A549 (cell line): Measurements from ENCODE around the gene SPTB. TPM values are rescaled to one million over a fixed set of nuclear protein-coding genes. Genes with fewer than 3 reads are reported as not detected.

ENCODE experiments used
- ATAC-seq, 2 experiments: fragments of 200-7000 bp in 1 of 2; fragments of >200 bp in 1 of 2; cut with Nextera tagmentation in 1 of 2; cut with Tn5 transposase in 1 of 2; 3 replicates each; pipeline versions ENCODE4 v1.8.0 to v1.9.1; 2018 to 2020; ENCODE audit warnings: mild to moderate bottlenecking in 1 of 2, moderate library complexity in 1 of 2
- CTCF ChIA-PET: fragments of 300-600 bp; sonication (Branson Sonifier 250); formaldehyde crosslinking; extraction: SDS; loops from one replicate; lab custom pipeline; 2021; ENCODE audit warnings: antibody characterized with exemption, inconsistent platforms; lab: Yijun Ruan, JAX
- POLR2A ChIA-PET: fragments of 350-600 bp; formaldehyde crosslinking; extraction: SDS; loops from one replicate; lab custom pipeline; 2021; ENCODE audit warnings: antibody characterized with exemption, inconsistent platforms; lab: Yijun Ruan, JAX
- DNase-seq, 2 experiments: peaks; one replicate each; pipeline versions ENCODE4 v3.0.0 to v3.0.0-alpha.2; 2011 to 2016; ENCODE audit warnings: low read depth in 1 of 2, low spot score in 1 of 2
- FAIRE-seq: peaks from 2 replicates; lab custom pipeline; 2011; peaks lifted over from hg19 to GRCh38; lab: Jason Lieb, UNC
- H3K27ac ChIP-seq, 2 experiments: fragments of >200 bp; sonication (Bioruptor Twin); formaldehyde crosslinking; 3 replicates each; pipeline ENCODE4 v1.5.1; 2016 to 2017
- H3K4me1 ChIP-seq: fragments of >200 bp; sonication (Bioruptor Twin); formaldehyde crosslinking; 3 replicates; pipeline ENCODE4 v1.6.1; 2016
- H3K4me2 ChIP-seq: fragments of >200 bp; sonication (Bioruptor Twin); formaldehyde crosslinking; 3 replicates; pipeline ENCODE4 v1.6.1; 2016
- H3K4me3 ChIP-seq: fragments of >200 bp; sonication (Bioruptor Twin); formaldehyde crosslinking; 3 replicates; pipeline ENCODE4 v1.5.1; 2016
- H3K9me3 ChIP-seq: fragments of >200 bp; sonication (Bioruptor Twin); formaldehyde crosslinking; 3 replicates; pipeline ENCODE4 v1.6.1; 2016
- CHD4 ChIP-seq: fragments of 200-600 bp; sonication (generic); IDR thresholded peaks from 2 replicates; pipeline ENCODE4 v1.6.1; 2016; ENCODE audit warnings: antibody characterized with exemption, mild to moderate bottlenecking, borderline replicate concordance
- EP300 ChIP-seq, 2 experiments: fragments of >200 bp; sonication (Bioruptor Twin); formaldehyde crosslinking; IDR thresholded peaks; 2 replicates in 1 of 2; 3 replicates in 1 of 2; pipeline ENCODE4 v1.6.1; 2016 to 2017
- HOXB5 ChIP-seq: fragments of 250-450 bp; sonication (Bioruptor Pico); IDR thresholded peaks from 2 replicates; pipeline ENCODE4 v1.5.0; 2020; ENCODE audit warnings: mild to moderate bottlenecking, moderate library complexity
- JUNB ChIP-seq: fragments of >200 bp; sonication (Bioruptor Twin); formaldehyde crosslinking; IDR thresholded peaks from 2 replicates; pipeline ENCODE4 v1.6.1; 2016
- MAZ ChIP-seq: fragments of 150-350 bp; IDR thresholded peaks from 2 replicates; pipeline ENCODE4 v1.6.1; 2014; ENCODE audit warnings: antibody characterized with exemption, low read depth, low read length, borderline replicate concordance
- NFE2L2 ChIP-seq: fragments of 150-350 bp; conservative IDR thresholded peaks from 2 replicates; pipeline ENCODE4 v1.6.1; 2014; ENCODE audit warnings: low read length
- NPAS2 ChIP-seq: fragments of 250-450 bp; sonication (Bioruptor Pico); IDR thresholded peaks from 2 replicates; pipeline ENCODE4 v1.8.0; 2022; ENCODE audit warnings: mild to moderate bottlenecking, moderate library complexity, borderline replicate concordance
- NR3C1 ChIP-seq: fragments of >200 bp; sonication (Bioruptor Twin); formaldehyde crosslinking; IDR thresholded peaks from 3 replicates; pipeline ENCODE4 v1.6.1; 2017
- PHF8 ChIP-seq: fragments of 200-600 bp; sonication (generic); IDR thresholded peaks from 2 replicates; pipeline ENCODE4 v1.6.1; 2016; ENCODE audit warnings: low read depth, mild to moderate bottlenecking, antibody characterized with exemption, moderate library complexity, borderline replicate concordance
- RARB ChIP-seq: fragments of 250-450 bp; sonication (Bioruptor Pico); IDR thresholded peaks from 2 replicates; pipeline ENCODE4 v1.8.0; 2021; ENCODE audit warnings: mild to moderate bottlenecking, moderate library complexity
- REST ChIP-seq: fragments of 200-600 bp; sonication (generic); IDR thresholded peaks from 2 replicates; pipeline ENCODE4 v1.6.1; 2016; ENCODE audit warnings: antibody characterized with exemption, mild to moderate bottlenecking, moderate library complexity
- RNF2 ChIP-seq: fragments of 200-600 bp; sonication (generic); IDR thresholded peaks from 2 replicates; pipeline ENCODE4 v1.6.1; 2016; ENCODE audit warnings: low read depth, mild to moderate bottlenecking, antibody characterized with exemption, moderate library complexity, borderline replicate concordance
- SMC3 ChIP-seq: fragments of >200 bp; sonication (Bioruptor Twin); formaldehyde crosslinking; IDR thresholded peaks from 3 replicates; pipeline ENCODE4 v1.6.1; 2018; ENCODE audit warnings: inconsistent platforms
- TFCP2L1 ChIP-seq: fragments of 250-450 bp; sonication (Bioruptor Pico); IDR thresholded peaks from 2 replicates; pipeline ENCODE4 v1.5.0; 2021; ENCODE audit warnings: mild to moderate bottlenecking
- TP53 ChIP-seq: fragments of 250-450 bp; sonication (Bioruptor Pico); IDR thresholded peaks from 2 replicates; pipeline ENCODE4 v1.5.0; 2021; ENCODE audit warnings: mild to moderate bottlenecking, moderate library complexity
- ZC3H11A ChIP-seq: fragments of 450-650 bp; IDR thresholded peaks from 2 replicates; pipeline ENCODE4 v1.6.1; 2014; ENCODE audit warnings: antibody characterized with exemption, mild to moderate bottlenecking
- ZFP36 ChIP-seq: fragments of 450-650 bp; IDR thresholded peaks from 2 replicates; pipeline ENCODE4 v1.6.1; 2014; ENCODE audit warnings: borderline replicate concordance; ENCODE audit not compliant: partially characterized antibody
- WGBS: methylation state at CpG from one replicate; pipeline ENCODE4 v1.1.6; 2017; ENCODE audit errors: missing lambda C conversion rate; 5-methylcytosine and 5-hydroxymethylcytosine counted together
- polyA plus RNA-seq, 4 experiments: library from polyadenylated mRNA; depleted of rRNA in 3 of 4; stranded (reverse); fragments of >200 nt; fragmentation: RNase III in 1 of 4; extraction: RNeasy Plus Mini Kit Qiagen cat#74134 plus additional on column Dnase treatment in 1 of 4; gene quantifications; 2 replicates in 3 of 4; 3 replicates in 1 of 4; pipeline ENCODE4 v1.2.3, GENCODE V29; 2011 to 2017
- TF ChIP-seq, protein P1 (sequence below): fragments of >200 bp; sonication (Bioruptor Twin); formaldehyde crosslinking; IDR thresholded peaks from 3 replicates; pipeline ENCODE4 v1.6.1; 2016
- TF ChIP-seq, protein P2 (sequence below): fragments of 450-650 bp; IDR thresholded peaks from 2 replicates; pipeline ENCODE4 v1.6.1; 2014; ENCODE audit warnings: antibody characterized with exemption
- TF ChIP-seq, protein P3 (sequence below): fragments of 250-450 bp; sonication (Bioruptor Pico); IDR thresholded peaks from 2 replicates; pipeline ENCODE4 v1.5.0; 2020; ENCODE audit warnings: low read depth, mild to moderate bottlenecking, moderate library complexity

SPTB gene
- polyA plus RNA-seq, 2 of the 4 experiments (the other 2 are of a cell fraction), result 0.27 to 2.1 TPM

GRCh38 chr14:64732536-64733120, 147.1 kb downstream of the SPTB start:
- CTCF ChIA-PET, result interaction anchor here (0.8 to 1.4 kb wide), 2 partner anchors 8 to 28 kb away, joined by 3 to 4 read pairs; no protein-coding TSS in a partner anchor
- Histone ChIP-seq H3K9me3 (no peaks in the 10 kb centered on the region), H3K4me2 (no peak overlapping the region), H3K27ac (no peak overlapping the region), H3K4me3 (no peak overlapping the region)
- WGBS, result 94% methylated on average over 14 of the region's 14 CpGs
- no peak for DNase-seq
- no peak for ATAC-seq
- FAIRE-seq, result no peak
- TF ChIP-seq, protein P1, sequence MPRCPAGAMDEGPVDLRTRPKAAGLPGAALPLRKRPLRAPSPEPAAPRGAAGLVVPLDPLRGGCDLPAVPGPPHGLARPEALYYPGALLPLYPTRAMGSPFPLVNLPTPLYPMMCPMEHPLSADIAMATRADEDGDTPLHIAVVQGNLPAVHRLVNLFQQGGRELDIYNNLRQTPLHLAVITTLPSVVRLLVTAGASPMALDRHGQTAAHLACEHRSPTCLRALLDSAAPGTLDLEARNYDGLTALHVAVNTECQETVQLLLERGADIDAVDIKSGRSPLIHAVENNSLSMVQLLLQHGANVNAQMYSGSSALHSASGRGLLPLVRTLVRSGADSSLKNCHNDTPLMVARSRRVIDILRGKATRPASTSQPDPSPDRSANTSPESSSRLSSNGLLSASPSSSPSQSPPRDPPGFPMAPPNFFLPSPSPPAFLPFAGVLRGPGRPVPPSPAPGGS, result no peak
- no peak for TF ChIP-seq JUNB
- TF ChIP-seq CHD4, result no peak
- TF ChIP-seq RNF2, result no peak
- no peak for TF ChIP-seq NR3C1
- no peak for TF ChIP-seq TFCP2L1 (CRISPR knock-in tag)
- TF ChIP-seq NFE2L2, result no peak
- TF ChIP-seq, all 56 proteins: peak for 0
- peaks cover 21% of the 10 kb centered on the region; the same call in 2 of the 3 replicates for H3K4me1 ChIP-seq
- POLR2A ChIA-PET, result no interaction called here

DNA sequence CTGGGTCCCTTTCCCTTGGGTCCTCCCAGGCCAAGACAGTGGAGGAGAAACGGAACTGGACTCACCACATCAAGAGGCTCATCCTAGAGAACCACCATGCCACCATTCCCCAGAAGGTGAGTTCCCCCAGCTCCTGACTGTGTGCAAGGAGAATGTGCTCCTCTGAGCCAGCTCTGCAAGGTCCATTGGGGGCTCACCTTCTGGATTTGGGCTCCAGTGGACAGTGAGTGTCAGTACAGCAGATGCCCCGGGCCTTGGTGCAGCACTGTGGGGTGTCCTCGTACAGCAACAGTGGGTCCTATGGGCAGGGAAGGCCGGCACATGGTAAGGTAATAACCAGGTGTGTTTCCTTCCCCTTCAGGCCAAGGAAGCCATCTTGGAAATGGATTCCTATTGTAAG, 147.6 kb downstream of the SPTB start:
- no peak for DNase-seq
- H3K4me3 ChIP-seq, result no peak overlapping the region
- no peak for TF ChIP-seq ZC3H11A
- TF ChIP-seq, protein P2, sequence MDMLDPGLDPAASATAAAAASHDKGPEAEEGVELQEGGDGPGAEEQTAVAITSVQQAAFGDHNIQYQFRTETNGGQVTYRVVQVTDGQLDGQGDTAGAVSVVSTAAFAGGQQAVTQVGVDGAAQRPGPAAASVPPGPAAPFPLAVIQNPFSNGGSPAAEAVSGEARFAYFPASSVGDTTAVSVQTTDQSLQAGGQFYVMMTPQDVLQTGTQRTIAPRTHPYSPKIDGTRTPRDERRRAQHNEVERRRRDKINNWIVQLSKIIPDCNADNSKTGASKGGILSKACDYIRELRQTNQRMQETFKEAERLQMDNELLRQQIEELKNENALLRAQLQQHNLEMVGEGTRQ, result no peak
- TF ChIP-seq SMC3, result no peak
- no peak for TF ChIP-seq NPAS2 (CRISPR knock-in tag)
- TF ChIP-seq PHF8, result no peak
- TF ChIP-seq, all 56 proteins: peak for 0
- H3K9me3 ChIP-seq, result no peaks in the 10 kb centered on the region
- CTCF ChIA-PET, result interaction anchor here (0.8 to 1.4 kb wide), 2 partner anchors 9 to 29 kb away, joined by 3 to 4 read pairs; no protein-coding TSS in a partner anchor
- H3K4me2 ChIP-seq, result no peak overlapping the region
- peaks cover 24% of the 10 kb centered on the region for H3K4me1 ChIP-seq
- FAIRE-seq (no peak), ATAC-seq (0 out of 6 replicates have a peak, but pooled peaks of 1 of the 2 experiments have one; percentile 17)
- H3K27ac ChIP-seq, result no peak overlapping the region
- 94% methylated on average over 4 of the region's 4 CpGs for WGBS
- POLR2A ChIA-PET, result no interaction called here

DNA sequence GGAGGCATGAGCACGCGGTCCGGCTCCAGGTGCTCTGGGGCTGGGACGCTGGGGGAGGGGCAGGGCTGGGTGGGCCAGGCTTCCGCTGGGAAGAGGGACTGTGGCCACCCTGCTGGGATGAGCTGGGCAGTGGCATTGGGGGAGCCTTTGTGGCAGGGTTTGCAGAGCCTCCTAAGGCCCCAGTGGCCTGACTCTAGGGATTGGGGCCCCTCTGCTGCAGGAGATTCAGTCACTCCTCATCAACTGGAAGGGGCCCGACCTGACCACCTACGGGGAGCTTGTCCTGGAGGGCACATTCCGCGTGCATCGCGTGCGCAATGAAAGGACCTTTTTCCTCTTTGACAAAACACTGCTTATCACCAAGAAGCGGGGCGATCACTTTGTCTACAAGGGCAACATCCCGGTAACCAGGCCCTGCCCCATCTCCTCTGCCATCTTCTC, 148.5 kb downstream of the SPTB start:
- CTCF ChIA-PET, result interaction anchor here (1.4 kb wide), 2 partner anchors 10 to 33 kb away, joined by 3 to 4 read pairs; no protein-coding TSS in a partner anchor
- peaks cover 24% of the 10 kb centered on the region for H3K4me1 ChIP-seq
- H3K4me3 ChIP-seq, result no peak overlapping the region
- ATAC-seq (no peak), FAIRE-seq (no peak), DNase-seq (no peak)
- H3K9me3 ChIP-seq, result no peaks in the 10 kb centered on the region
- TF ChIP-seq TFCP2L1 (CRISPR knock-in tag), result no peak
- TF ChIP-seq, protein P3, sequence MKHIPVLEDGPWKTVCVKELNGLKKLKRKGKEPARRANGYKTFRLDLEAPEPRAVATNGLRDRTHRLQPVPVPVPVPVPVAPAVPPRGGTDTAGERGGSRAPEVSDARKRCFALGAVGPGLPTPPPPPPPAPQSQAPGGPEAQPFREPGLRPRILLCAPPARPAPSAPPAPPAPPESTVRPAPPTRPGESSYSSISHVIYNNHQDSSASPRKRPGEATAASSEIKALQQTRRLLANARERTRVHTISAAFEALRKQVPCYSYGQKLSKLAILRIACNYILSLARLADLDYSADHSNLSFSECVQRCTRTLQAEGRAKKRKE, result no peak
- TF ChIP-seq JUNB, result no peak
- TF ChIP-seq HOXB5 (CRISPR knock-in tag), result no peak
- TF ChIP-seq RARB, result no peak
- WGBS, result 93% methylated on average over 12 of the region's 15 CpGs
- POLR2A ChIA-PET, result no interaction called here
- H3K4me2 ChIP-seq, result no peak overlapping the region
- no peak overlapping the region for H3K27ac ChIP-seq

- DNase-seq, result no peak
- 96% methylated on average over 12 of the region's 12 CpGs for WGBS
- CTCF ChIA-PET, result interaction anchor here (1.4 kb wide), 1 partner anchor 34 kb away, joined by 3 read pairs; no protein-coding TSS in a partner anchor
- H3K4me2 ChIP-seq, result no peak overlapping the region
- POLR2A ChIA-PET, result no interaction called here
- H3K27ac ChIP-seq, result no peak overlapping the region
- ATAC-seq, result no peak
- H3K4me1 ChIP-seq, result peaks cover 25% of the 10 kb centered on the region
- H3K9me3 ChIP-seq, result no peaks in the 10 kb centered on the region
- FAIRE-seq, result no peak
- no peak overlapping the region for H3K4me3 ChIP-seq
- no peak for TF ChIP-seq TP53 (CRISPR knock-in tag)
- TF ChIP-seq REST, result no peak
- TF ChIP-seq EP300 (IDR thresholded peaks at IDR 0.05), result no peak
- TF ChIP-seq, protein P1, result no peak
- no peak for TF ChIP-seq ZFP36
- no peak for TF ChIP-seq NFE2L2
- no peak for TF ChIP-seq MAZ
These were observed 149.0 kb downstream of the SPTB start for GRCh38 chr14:64730681-64731080.
